HepG2 (cell line): ENCODE measurements around the gene PRR35.

Source experiments
- CAMTA2 ChIP-seq: sonication (generic); formaldehyde crosslinking; IDR thresholded peaks from 2 replicates; pipeline ENCODE4 v1.4.0; 2020; ENCODE audit warnings: mild to moderate bottlenecking, missing genetic modification reagents, borderline replicate concordance
- FOXM1 ChIP-seq: sonication (generic); formaldehyde crosslinking; IDR thresholded peaks from 2 replicates; pipeline ENCODE4 v1.5.0; 2020; ENCODE audit warnings: missing genetic modification reagents
- HMG20A ChIP-seq: IDR thresholded peaks from 2 replicates; pipeline ENCODE4 v1.6.1; 2016; ENCODE audit warnings: borderline replicate concordance
- NAIF1 ChIP-seq: sonication (generic); formaldehyde crosslinking; IDR thresholded peaks from 2 replicates; pipeline ENCODE4 v1.5.0; 2020; ENCODE audit warnings: mild to moderate bottlenecking, missing genetic modification reagents, borderline replicate concordance
- SP2 ChIP-seq: sonication (generic); formaldehyde crosslinking; IDR thresholded peaks from 2 replicates; pipeline ENCODE4 v1.5.1; 2020; ENCODE audit warnings: mild to moderate bottlenecking, missing genetic modification reagents
- ZNF143 ChIP-seq: sonication (generic); formaldehyde crosslinking; IDR thresholded peaks from 2 replicates; pipeline ENCODE4 v1.4.0; 2020; ENCODE audit warnings: missing genetic modification reagents
- TF ChIP-seq, protein P1 (sequence below): sonication (generic); formaldehyde crosslinking; IDR thresholded peaks from 2 replicates; pipeline ENCODE4 v1.5.1; 2020; ENCODE audit warnings: missing genetic modification reagents, mild to moderate bottlenecking, borderline replicate concordance

DNA sequence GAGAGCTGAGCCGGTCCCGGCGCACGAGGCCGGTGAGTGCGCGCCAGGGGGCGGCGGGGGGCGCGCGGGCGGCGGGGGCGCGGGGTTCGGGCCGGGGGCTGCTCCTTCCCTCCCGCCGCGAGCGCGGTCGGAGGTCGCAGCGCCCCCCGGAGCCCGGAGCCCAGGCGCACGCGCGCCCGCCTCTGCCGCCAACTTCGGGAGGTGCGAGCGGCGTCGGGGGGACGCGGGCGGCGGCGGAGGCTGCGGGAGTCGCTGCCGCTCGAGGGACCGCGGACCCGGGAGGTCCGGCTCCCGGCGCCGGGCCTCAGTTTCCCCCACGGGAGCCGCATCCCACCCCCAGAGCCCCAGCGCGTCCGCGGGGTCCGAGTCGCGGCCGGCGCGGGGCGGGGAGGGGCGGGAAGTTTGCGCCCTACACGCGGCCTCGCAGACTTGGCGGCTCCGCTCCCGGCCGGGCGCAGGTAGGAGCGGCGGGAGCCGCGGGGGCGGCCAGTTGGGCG lies at the start of gene PRR35:
- TF ChIP-seq NAIF1 (CRISPR knock-in tag) = no peak
- TF ChIP-seq HMG20A (CRISPR knock-in tag) = no peak
- TF ChIP-seq FOXM1 = no peak
- TF ChIP-seq ZNF143 (CRISPR knock-in tag) = no peak
- TF ChIP-seq, protein P1, sequence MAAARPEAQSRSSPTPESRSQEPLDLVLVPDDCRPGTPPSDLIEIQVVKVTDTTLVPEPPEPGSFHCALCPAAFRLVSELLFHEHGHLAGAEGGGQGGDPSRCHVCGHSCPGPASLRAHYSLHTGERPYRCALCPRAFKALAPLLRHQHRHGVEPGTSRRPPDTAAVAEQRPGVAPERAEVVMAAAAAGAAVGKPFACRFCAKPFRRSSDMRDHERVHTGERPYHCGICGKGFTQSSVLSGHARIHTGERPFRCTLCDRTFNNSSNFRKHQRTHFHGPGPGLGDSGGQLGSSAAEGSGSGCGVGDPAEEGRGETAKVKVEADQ (CRISPR knock-in tag) = no peak
- TF ChIP-seq SP2 = no peak
- no peak for TF ChIP-seq CAMTA2 (CRISPR knock-in tag)
